GM23338 (cell line): Measurements from ENCODE around the gene PTPRE. TPM values are rescaled to one million over a fixed set of nuclear protein-coding genes. Genes with fewer than 3 reads are reported as not detected.

Experiments used
- ATAC-seq: fragments of 200-7000 bp; cut with Tn5 transposase; 3 replicates; pipeline ENCODE4 v1.9.1; 2020
- DNase-seq: peaks from one replicate; pipeline ENCODE4 v3.0.0-alpha.2; 2015; ENCODE audit warnings: low spot score
- H2AFZ ChIP-seq: fragments of 200-600 bp; sonication (generic); 2 replicates; pipeline ENCODE4 v1.8.0; 2016; ENCODE audit warnings: antibody characterized with exemption, mild to moderate bottlenecking, moderate library complexity
- H3F3A ChIP-seq: fragments of 200-600 bp; sonication (generic); replicated peaks from 2 replicates; pipeline ENCODE4 v1.8.0; 2017; ENCODE audit warnings: antibody characterized with exemption, mixed run types, low read depth
- H3K27ac ChIP-seq: fragments of 200-600 bp; sonication (generic); 2 replicates; pipeline ENCODE4 v1.6.1; 2016; ENCODE audit warnings: low read depth
- H3K27me3 ChIP-seq: fragments of 200-600 bp; sonication (generic); 2 replicates; pipeline ENCODE4 v1.8.0; 2016; ENCODE audit warnings: mild to moderate bottlenecking, mixed run types, moderate library complexity; ENCODE audit not compliant: insufficient read depth
- H3K36me3 ChIP-seq: fragments of 200-600 bp; sonication (generic); 2 replicates; pipeline ENCODE4 v1.8.0; 2016; ENCODE audit warnings: mild to moderate bottlenecking; ENCODE audit not compliant: insufficient read depth
- H3K4me1 ChIP-seq: fragments of 200-600 bp; sonication (generic); 2 replicates; pipeline ENCODE4 v1.8.0; 2016; ENCODE audit warnings: mild to moderate bottlenecking, moderate library complexity; ENCODE audit not compliant: insufficient read depth
- H3K4me2 ChIP-seq: fragments of 200-600 bp; sonication (generic); 2 replicates; pipeline ENCODE4 v1.7.1; 2017; ENCODE audit warnings: mixed run types
- H3K4me3 ChIP-seq: fragments of 200-600 bp; sonication (generic); 2 replicates; pipeline ENCODE4 v1.6.1; 2016; ENCODE audit warnings: mixed run types
- H3K79me2 ChIP-seq: fragments of 200-600 bp; sonication (generic); replicated peaks from 2 replicates; pipeline ENCODE4 v1.8.0; 2017; ENCODE audit warnings: mild to moderate bottlenecking; ENCODE audit not compliant: insufficient read depth
- H3K9me2 ChIP-seq: fragments of 200-600 bp; sonication (generic); 2 replicates; pipeline ENCODE4 v1.8.0; 2017; ENCODE audit not compliant: insufficient read depth
- H4K20me1 ChIP-seq: fragments of 200-600 bp; sonication (generic); replicated peaks from 2 replicates; pipeline ENCODE4 v1.8.0; 2017; ENCODE audit warnings: mild to moderate bottlenecking; ENCODE audit not compliant: insufficient read depth
- H3K27ac Mint-ChIP-seq: 2 replicates; pipeline ENCODE4 v1.8.0; 2020; ENCODE audit warnings: inconsistent platforms, mild to moderate bottlenecking, moderate library complexity, mixed read lengths
- H3K27me3 Mint-ChIP-seq: 3 replicates; pipeline ENCODE4 v1.8.0; 2022; ENCODE audit warnings: low read depth, mild to moderate bottlenecking, moderate library complexity, mixed read lengths, inconsistent platforms; ENCODE audit not compliant: insufficient read depth, poor library complexity
- H3K36me3 Mint-ChIP-seq: 3 replicates; pipeline ENCODE4 v1.8.0; 2021; ENCODE audit warnings: low read depth, mild to moderate bottlenecking, inconsistent platforms, moderate library complexity, mixed read lengths
- H3K4me1 Mint-ChIP-seq: 3 replicates; pipeline ENCODE4 v1.8.0; 2020; ENCODE audit warnings: mild to moderate bottlenecking, inconsistent platforms, mixed read lengths
- H3K4me3 Mint-ChIP-seq: 3 replicates; pipeline ENCODE4 v1.8.0; 2021; ENCODE audit warnings: moderate library complexity, mild to moderate bottlenecking, inconsistent platforms, mixed read lengths
- H3K9me3 Mint-ChIP-seq: 3 replicates; pipeline ENCODE4 v1.8.0; 2020; ENCODE audit warnings: moderate library complexity, mild to moderate bottlenecking, inconsistent platforms, mixed read lengths
- CREB1 ChIP-seq: fragments of 250-450 bp; sonication (Bioruptor Pico); IDR thresholded peaks from 2 replicates; pipeline ENCODE4 v1.5.0; 2020; ENCODE audit warnings: low read depth, mild to moderate bottlenecking, moderate library complexity
- EZH2 ChIP-seq: fragments of 200-600 bp; sonication (generic); IDR thresholded peaks from one replicate; pipeline ENCODE4 v1.8.0; 2017; ENCODE audit warnings: antibody characterized with exemption, mild to moderate bottlenecking, low read depth; ENCODE audit not compliant: unreplicated experiment
- EZH2phosphoT487 ChIP-seq: fragments of 200-600 bp; sonication (generic); IDR thresholded peaks from one replicate; pipeline ENCODE4 v1.8.1; 2018; ENCODE audit warnings: antibody characterized with exemption; ENCODE audit not compliant: unreplicated experiment
- JUNB ChIP-seq: IDR thresholded peaks from one replicate; pipeline ENCODE4 v1.6.1; 2016; ENCODE audit warnings: antibody characterized with exemption; ENCODE audit not compliant: unreplicated experiment
- POLR2AphosphoS5 ChIP-seq: IDR thresholded peaks from 2 replicates; pipeline ENCODE4 v1.6.1; 2016; ENCODE audit warnings: antibody characterized with exemption, low read depth
- STAT1 ChIP-seq: IDR thresholded peaks from one replicate; pipeline ENCODE4 v1.6.1; 2016; ENCODE audit warnings: antibody characterized with exemption; ENCODE audit not compliant: unreplicated experiment
- ZNF114 ChIP-seq: fragments of 250-450 bp; sonication (Bioruptor Pico); IDR thresholded peaks from 2 replicates; pipeline ENCODE4 v1.5.0; 2020; ENCODE audit warnings: mild to moderate bottlenecking, moderate library complexity
- ZNF462 ChIP-seq: fragments of 250-450 bp; sonication (Bioruptor Pico); IDR thresholded peaks from 2 replicates; pipeline ENCODE4 v1.5.0; 2020; ENCODE audit warnings: mild to moderate bottlenecking, moderate library complexity
- polyA plus RNA-seq: library from polyadenylated mRNA; unstranded; fragments of >200 nt; fragmentation: Nextera tagmentation; extraction: Ambion mirVana; gene quantifications from 2 replicates; pipeline ENCODE4 v1.2.1, GENCODE V29; 2016
- total RNA-seq: library from RNA; depleted of rRNA; stranded (reverse); fragments of >200 nt; shearing (Covaris generic); gene quantifications from 2 replicates; pipeline ENCODE4 v1.2.3, GENCODE V29; 2014

The PTPRE gene
- total and polyA plus RNA-seq, 2 experiments from 2014 or later = 0.34 to 0.42 TPM

GRCh38 chr10:128029731-128030369, 122.9 kb downstream of the PTPRE start:
- Histone ChIP-seq H3K4me1 (no peaks in the 10 kb centered on the region), H3F3A (no peaks in the 10 kb centered on the region), H3K9me2 (no peaks in the 10 kb centered on the region), H3K4me3 (no peak overlapping the region), H3K36me3 (no peaks in the 10 kb centered on the region), H3K27ac (no peak overlapping the region), H2AFZ (peak overlapping the region; percentile 47; the same call in 1 of the 2 replicates), H4K20me1 (no peaks in the 10 kb centered on the region), H3K79me2 (no peaks in the 10 kb centered on the region), H3K4me2 (no peak overlapping the region), H3K27me3 (no peaks in the 10 kb centered on the region)
- H3K27ac Mint-ChIP-seq = no peak overlapping the region
- ATAC-seq (no peak), DNase-seq (no peak)
- no peaks in the 10 kb centered on the region for H3K36me3 Mint-ChIP-seq
- TF ChIP-seq JUNB (no peak), ZNF462 (CRISPR knock-in tag) (no peak), CREB1 (no peak), ZNF114 (no peak), EZH2 (no peak)
- H3K27me3 Mint-ChIP-seq = peaks cover 6% of the 10 kb centered on the region
- no peaks in the 10 kb centered on the region for H3K9me3 Mint-ChIP-seq
- no peak overlapping the region for H3K4me3 Mint-ChIP-seq
- no peaks in the 10 kb centered on the region; the same call in 2 of the 3 replicates for H3K4me1 Mint-ChIP-seq

- no peak for TF ChIP-seq POLR2AphosphoS5
- TF ChIP-seq STAT1 = no peak
- TF ChIP-seq EZH2phosphoT487 = no peak
- no peaks in the 10 kb centered on the region for H3K4me1 ChIP-seq
- ATAC-seq (no peak), DNase-seq (no peak)
- H3F3A ChIP-seq = no peaks in the 10 kb centered on the region
- no peak overlapping the region for H3K27ac Mint-ChIP-seq
- H3K4me1 Mint-ChIP-seq = peaks cover 2% of the 10 kb centered on the region; the same call in 2 of the 3 replicates
- no peak overlapping the region; the same call in 1 of the 2 replicates for H2AFZ ChIP-seq
- H3K9me3 Mint-ChIP-seq = no peaks in the 10 kb centered on the region
- H3K9me2 ChIP-seq = no peaks in the 10 kb centered on the region
- no peaks in the 10 kb centered on the region for H3K27me3 ChIP-seq
- no peak overlapping the region for H3K27ac ChIP-seq
- H3K4me3 ChIP-seq = no peak overlapping the region
- peaks cover 6% of the 10 kb centered on the region for H3K27me3 Mint-ChIP-seq
- H3K36me3 ChIP-seq = no peaks in the 10 kb centered on the region
- H3K79me2 ChIP-seq = no peaks in the 10 kb centered on the region
- no peaks in the 10 kb centered on the region for H4K20me1 ChIP-seq
- no peak overlapping the region for H3K4me2 ChIP-seq
- no peaks in the 10 kb centered on the region for H3K36me3 Mint-ChIP-seq
- no peak overlapping the region for H3K4me3 Mint-ChIP-seq
These were observed 123.7 kb downstream of the PTPRE start for GRCh38 chr10:128030498-128031072.
